A673 (cell line): Measurements from ENCODE around the gene PARP16. TPM values are rescaled to one million over a fixed set of nuclear protein-coding genes. Genes with fewer than 3 reads are reported as not detected.

Experiments
- BruUV-seq: library from RNA; stranded (reverse); fragments of 400-500 nt; replicated peaks from 2 replicates; lab custom pipeline; 2021; lab: Mats Ljungman, UMichigan
- CTCF ChIA-PET: fragments of 300-600 bp; sonication (Branson Sonifier 250); formaldehyde crosslinking; loops from one replicate; lab custom pipeline; 2022; ENCODE audit warnings: antibody characterized with exemption; lab: Charles Lee
- POLR2A ChIA-PET: fragments of 300-600 bp; sonication (Branson Sonifier 250); formaldehyde crosslinking; loops from one replicate; lab custom pipeline; 2022; ENCODE audit warnings: antibody characterized with exemption; ENCODE audit not compliant: low non-redundant PET; lab: Charles Lee
- DNase-seq: peaks from one replicate; pipeline ENCODE4 v3.0.0-alpha.2; 2015; ENCODE audit warnings: low spot score
- H3K27ac ChIP-seq: fragments of 200-600 bp; sonication (generic); 2 replicates; pipeline ENCODE4 v1.5.1; 2016; ENCODE audit warnings: mixed run types, low read depth, mild to moderate bottlenecking, mixed read lengths, antibody characterized with exemption, low read length; ENCODE audit not compliant: poor library complexity, severe bottlenecking
- H3K27me3 ChIP-seq: fragments of 200-600 bp; sonication (generic); replicated peaks from 2 replicates; pipeline ENCODE4 v1.6.1; 2017; ENCODE audit warnings: mixed run types, low read depth, mild to moderate bottlenecking, mixed read lengths, antibody characterized with exemption, low read length; ENCODE audit not compliant: insufficient read depth, poor library complexity
- H3K36me3 ChIP-seq: fragments of 200-600 bp; sonication (generic); 2 replicates; pipeline ENCODE4 v1.6.1; 2016; ENCODE audit warnings: mixed run types, mild to moderate bottlenecking, mixed read lengths, antibody characterized with exemption, low read length; ENCODE audit not compliant: insufficient read depth, poor library complexity, severe bottlenecking
- H3K4me1 ChIP-seq: fragments of 200-600 bp; sonication (generic); 2 replicates; pipeline ENCODE4 v1.6.1; 2017; ENCODE audit warnings: mixed run types, mild to moderate bottlenecking, mixed read lengths, antibody characterized with exemption, low read length; ENCODE audit not compliant: insufficient read depth, poor library complexity, severe bottlenecking
- H3K4me3 ChIP-seq: fragments of 200-600 bp; sonication (generic); 2 replicates; pipeline ENCODE4 v1.5.1; 2016; ENCODE audit warnings: low read depth, mixed run types, mild to moderate bottlenecking, mixed read lengths, low read length; ENCODE audit not compliant: poor library complexity, severe bottlenecking
- H3K9me3 ChIP-seq: fragments of 200-600 bp; sonication (generic); 2 replicates; pipeline ENCODE4 v1.6.1; 2016; ENCODE audit warnings: mixed run types, low read depth, mild to moderate bottlenecking, mixed read lengths, antibody characterized with exemption, low read length; ENCODE audit not compliant: poor library complexity, severe bottlenecking
- EZH2 ChIP-seq: fragments of 200-600 bp; sonication (generic); IDR thresholded peaks from 2 replicates; pipeline ENCODE4 v1.6.1; 2017; ENCODE audit warnings: borderline replicate concordance, low read depth, mild to moderate bottlenecking, mixed read lengths, antibody characterized with exemption, low read length; ENCODE audit not compliant: poor library complexity, severe bottlenecking
- intact Hi-C: fragments of 100-400 bp; cut with micrococcal nuclease; formaldehyde crosslinking; loops from one replicate; pipeline ENCODE4 v1.10.0; 2022; ENCODE audit not compliant: unreplicated experiment
- total RNA-seq: library from RNA; stranded (reverse); gene quantifications from 2 replicates; pipeline ENCODE4 v1.2.3, GENCODE V29; 2021
- TF ChIP-seq, protein P1 (sequence below): fragments of 300-800, 200-600 bp; sonication (generic); conservative IDR thresholded peaks from 2 replicates; pipeline ENCODE4 v1.5.1; 2017; ENCODE audit warnings: low read depth, mild to moderate bottlenecking, antibody characterized with exemption, low read length, moderate library complexity, mixed read lengths

PARP16 gene
- total RNA-seq, 1 experiment from 2014 or later = 5.7 TPM

- intact Hi-C loops = no loop called here
- no peak for DNase-seq
- ChIA-PET CTCF (no interaction called here), POLR2A (no interaction called here)
- no peak for TF ChIP-seq EZH2
- TF ChIP-seq, protein P1, sequence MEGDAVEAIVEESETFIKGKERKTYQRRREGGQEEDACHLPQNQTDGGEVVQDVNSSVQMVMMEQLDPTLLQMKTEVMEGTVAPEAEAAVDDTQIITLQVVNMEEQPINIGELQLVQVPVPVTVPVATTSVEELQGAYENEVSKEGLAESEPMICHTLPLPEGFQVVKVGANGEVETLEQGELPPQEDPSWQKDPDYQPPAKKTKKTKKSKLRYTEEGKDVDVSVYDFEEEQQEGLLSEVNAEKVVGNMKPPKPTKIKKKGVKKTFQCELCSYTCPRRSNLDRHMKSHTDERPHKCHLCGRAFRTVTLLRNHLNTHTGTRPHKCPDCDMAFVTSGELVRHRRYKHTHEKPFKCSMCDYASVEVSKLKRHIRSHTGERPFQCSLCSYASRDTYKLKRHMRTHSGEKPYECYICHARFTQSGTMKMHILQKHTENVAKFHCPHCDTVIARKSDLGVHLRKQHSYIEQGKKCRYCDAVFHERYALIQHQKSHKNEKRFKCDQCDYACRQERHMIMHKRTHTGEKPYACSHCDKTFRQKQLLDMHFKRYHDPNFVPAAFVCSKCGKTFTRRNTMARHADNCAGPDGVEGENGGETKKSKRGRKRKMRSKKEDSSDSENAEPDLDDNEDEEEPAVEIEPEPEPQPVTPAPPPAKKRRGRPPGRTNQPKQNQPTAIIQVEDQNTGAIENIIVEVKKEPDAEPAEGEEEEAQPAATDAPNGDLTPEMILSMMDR = no peak
- no TSS peak for BruUV-seq
- H3K9me3 ChIP-seq = no peaks in the 10 kb centered on the region
- no peaks in the 10 kb centered on the region for H3K36me3 ChIP-seq
- no peak overlapping the region for H3K4me3 ChIP-seq
- no peaks in the 10 kb centered on the region for H3K27me3 ChIP-seq
- peaks cover 14% of the 10 kb centered on the region for H3K4me1 ChIP-seq
- no peak overlapping the region for H3K27ac ChIP-seq
These were observed 3.5 kb upstream of the PARP16 start for GRCh38 chr15:65290228-65290627.

- Histone ChIP-seq H3K27me3 (no peaks in the 10 kb centered on the region), H3K27ac (no peak overlapping the region), H3K4me3 (no peak overlapping the region), H3K4me1 (peaks cover 14% of the 10 kb centered on the region), H3K9me3 (no peaks in the 10 kb centered on the region), H3K36me3 (no peaks in the 10 kb centered on the region)
- DNase-seq = no peak
- intact Hi-C loops = no loop called here
- no peak for TF ChIP-seq EZH2
- TF ChIP-seq, protein P1 = no peak
- ChIA-PET POLR2A (no interaction called here), CTCF (no interaction called here)
- no TSS peak for BruUV-seq
These were observed 2.7 kb upstream of the PARP16 start for GRCh38 chr15:65289261-65289854.

- H3K9me3 ChIP-seq = no peaks in the 10 kb centered on the region
- intact Hi-C loops = no loop called here
- H3K4me1 ChIP-seq = peaks cover 14% of the 10 kb centered on the region
- ChIA-PET CTCF (no interaction called here), POLR2A (interaction anchor here (0.6 to 1.7 kb wide), 2 partner anchors 17 to 128 kb away, joined by 4 to 7 read pairs; partner anchors contain the start of gene RNU5B-1)
- no peaks in the 10 kb centered on the region for H3K27me3 ChIP-seq
- DNase-seq = no peak
- no peak overlapping the region for H3K27ac ChIP-seq
- H3K36me3 ChIP-seq = no peaks in the 10 kb centered on the region
- TF ChIP-seq EZH2 = no peak
- TF ChIP-seq, protein P1 = no peak
- BruUV-seq = no TSS peak
- H3K4me3 ChIP-seq = no peak overlapping the region
These were observed 805 bp upstream of the PARP16 start for GRCh38 chr15:65287520-65287855.
